Glomerular endothelial cell (primary cell): ENCODE data around the gene C17orf75. TPM values are rescaled to one million over a fixed set of nuclear protein-coding genes. Genes with fewer than 3 reads are reported as not detected.

Experiments used
- DNase-seq: peaks from one replicate; pipeline ENCODE4 v3.0.0-alpha.2; 2011; ENCODE audit warnings: low read depth, low spot score; ENCODE audit errors: extremely low read depth
- total RNA-seq: library from RNA; depleted of rRNA; stranded (reverse); fragments of >200 nt; gene quantifications from 2 replicates; pipeline ENCODE4 v1.2.3, GENCODE V29; 2015

C17orf75 gene
- total RNA-seq, 1 donor from 2014 or later: 8.4 TPM

GRCh38 chr17:32305049-32305448 is 36.9 kb downstream of the C17orf75 start:
- DNase-seq: no peak

- no peak for DNase-seq
These were observed 38.1 kb downstream of the C17orf75 start for GRCh38 chr17:32303781-32304288.

GRCh38 chr17:32302860-32303649 is 38.9 kb downstream of the C17orf75 start:
- no peak for DNase-seq

GRCh38 chr17:32302037-32302436 is 39.9 kb downstream of the C17orf75 start:
- no peak for DNase-seq

DNA sequence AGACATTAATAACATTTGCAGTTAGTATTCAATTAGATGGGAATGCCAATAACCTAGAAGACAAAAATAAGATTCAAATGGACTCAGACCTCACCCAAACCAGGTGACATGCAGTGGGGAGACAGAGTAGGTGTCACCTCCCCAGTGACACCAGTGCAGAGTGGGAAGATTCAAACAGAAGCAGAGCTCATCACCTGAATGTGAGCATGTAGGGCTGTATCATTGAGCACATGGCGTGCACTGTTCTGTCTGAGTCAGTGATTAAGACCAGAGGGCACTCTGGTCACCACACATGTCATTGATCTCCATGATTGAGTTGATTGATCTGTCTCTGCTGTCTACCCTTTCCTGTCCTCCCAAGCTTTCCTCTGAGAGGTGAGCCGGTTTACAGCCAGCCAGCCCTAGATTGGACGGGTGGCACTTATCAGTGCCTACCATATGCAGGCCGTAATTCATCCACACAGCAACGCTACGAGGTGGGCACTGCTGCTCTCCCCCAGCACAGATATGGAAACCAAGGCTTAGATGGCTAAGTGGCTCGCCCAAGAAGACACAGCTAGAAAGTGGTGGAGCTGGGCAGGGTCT is 42.3 kb downstream of the C17orf75 start:
- DNase-seq: no peak

GRCh38 chr17:32298721-32299579 is 43.0 kb downstream of the C17orf75 start:
- no peak for DNase-seq

- no peak for DNase-seq
These were observed 43.7 kb downstream of the C17orf75 start for GRCh38 chr17:32298298-32298697.

- DNase-seq: no peak
These were observed 44.1 kb downstream of the C17orf75 start for GRCh38 chr17:32297860-32298259.

DNA sequence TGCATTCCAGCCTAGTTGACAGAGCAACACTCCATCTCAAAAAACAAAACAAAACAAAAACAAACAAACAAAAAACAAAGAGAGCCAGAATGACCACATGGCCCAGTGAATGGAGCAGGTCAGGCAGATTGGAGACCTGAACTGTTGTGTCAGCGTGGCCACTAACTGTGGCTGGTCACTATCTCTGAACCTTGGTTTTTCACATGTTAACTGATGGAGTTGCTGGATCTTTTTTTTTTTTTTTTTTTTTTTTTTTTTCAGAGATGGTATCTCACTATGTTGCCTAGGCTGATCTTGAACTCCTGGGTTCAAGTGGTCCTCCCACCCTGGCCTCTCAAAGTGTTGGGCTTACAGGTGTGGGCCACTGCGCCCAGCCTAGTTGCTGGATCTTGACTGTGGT is 44.5 kb downstream of the C17orf75 start:
- DNase-seq: no peak

DNA sequence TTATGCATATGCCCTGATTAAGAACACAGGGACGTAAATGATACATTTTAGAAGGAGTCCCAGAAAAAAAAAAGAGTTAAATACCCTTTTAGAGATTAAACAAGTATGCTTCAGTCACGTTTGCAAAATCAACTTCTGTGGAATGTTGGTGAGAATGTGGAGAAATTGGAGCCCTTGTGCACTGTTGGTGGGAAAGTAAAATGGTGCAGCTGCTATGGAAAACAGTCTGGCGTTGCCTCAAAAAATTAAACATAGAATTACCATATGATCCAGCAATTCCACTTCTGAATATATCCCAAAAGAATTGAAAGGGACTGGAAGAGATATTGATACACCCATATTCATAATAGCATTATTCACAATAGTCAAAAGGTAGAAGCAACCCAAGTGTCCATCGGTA is 49.9 kb downstream of the C17orf75 start:
- DNase-seq: no peak

DNA sequence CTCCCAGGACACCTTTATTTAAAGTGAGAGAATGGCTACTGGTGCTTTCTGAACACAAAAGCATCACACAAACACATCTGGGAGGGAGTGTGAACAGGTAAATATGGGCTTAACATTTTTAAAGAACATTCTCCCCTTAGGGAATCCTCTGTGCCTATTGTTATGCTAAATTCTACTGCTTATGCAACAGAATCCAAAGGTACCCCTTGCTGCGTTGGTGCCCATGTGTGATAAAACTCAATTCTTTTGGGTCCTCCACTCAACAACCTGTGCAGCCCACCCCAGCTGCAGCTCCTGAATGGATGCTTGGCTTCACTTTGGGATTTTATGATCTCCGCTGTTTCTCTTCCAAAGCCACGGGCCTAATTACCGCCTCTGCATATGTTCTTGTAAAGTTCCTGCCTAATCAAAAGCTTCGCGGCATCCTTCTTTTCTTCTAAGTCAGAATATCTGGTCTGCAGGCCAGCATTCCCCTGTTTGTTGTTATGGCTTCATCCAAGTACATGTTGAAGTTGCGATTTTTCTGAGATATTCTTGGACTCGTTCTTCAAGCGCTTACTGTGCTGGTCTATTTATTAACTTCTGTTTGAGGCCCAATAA is 52.4 kb downstream of the C17orf75 start:
- DNase-seq: no peak

GRCh38 chr17:32288615-32289014 is 53.4 kb downstream of the C17orf75 start:
- DNase-seq: no peak

DNA sequence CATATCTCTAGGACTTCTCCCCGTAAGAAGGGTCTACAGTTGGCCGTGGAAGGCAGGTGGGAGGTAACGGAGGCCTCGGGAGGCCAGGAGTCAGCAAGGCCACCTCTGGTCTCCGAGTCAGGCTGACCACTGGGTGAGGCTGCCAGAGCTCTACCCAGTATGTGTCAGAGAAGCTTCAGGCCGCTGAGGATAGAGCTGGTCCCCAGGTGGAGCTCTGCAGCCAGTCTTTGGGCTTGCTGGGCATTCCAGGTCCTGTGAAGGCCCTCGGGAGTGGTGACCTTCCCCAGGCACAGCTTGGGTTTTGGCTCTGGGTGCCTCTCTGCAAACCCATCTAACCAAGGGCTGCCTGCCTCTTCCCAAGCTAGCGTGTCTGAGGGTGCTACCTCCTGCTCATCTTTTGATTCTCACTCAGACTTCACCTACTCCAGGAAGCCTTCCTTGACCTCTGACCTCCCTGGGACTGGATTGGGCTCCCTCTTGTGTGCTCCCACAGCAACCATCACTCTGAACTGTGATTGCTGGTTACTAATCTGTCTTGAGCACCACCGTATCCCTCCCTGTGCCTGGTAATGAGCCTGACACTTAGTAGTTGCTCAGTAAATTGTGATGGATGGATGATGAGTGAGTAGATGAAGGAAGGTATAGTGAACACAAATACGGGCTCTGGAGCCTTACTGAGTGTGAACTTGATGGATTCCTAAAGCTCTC is 54.0 kb downstream of the C17orf75 start:
- no peak for DNase-seq

- DNase-seq: no peak
These were observed 55.5 kb downstream of the C17orf75 start for GRCh38 chr17:32286518-32286900.

GRCh38 chr17:32285746-32286517 is 56.0 kb downstream of the C17orf75 start:
- no peak for DNase-seq

- DNase-seq: no peak
These were observed 56.7 kb downstream of the C17orf75 start for GRCh38 chr17:32285306-32285705.

DNA sequence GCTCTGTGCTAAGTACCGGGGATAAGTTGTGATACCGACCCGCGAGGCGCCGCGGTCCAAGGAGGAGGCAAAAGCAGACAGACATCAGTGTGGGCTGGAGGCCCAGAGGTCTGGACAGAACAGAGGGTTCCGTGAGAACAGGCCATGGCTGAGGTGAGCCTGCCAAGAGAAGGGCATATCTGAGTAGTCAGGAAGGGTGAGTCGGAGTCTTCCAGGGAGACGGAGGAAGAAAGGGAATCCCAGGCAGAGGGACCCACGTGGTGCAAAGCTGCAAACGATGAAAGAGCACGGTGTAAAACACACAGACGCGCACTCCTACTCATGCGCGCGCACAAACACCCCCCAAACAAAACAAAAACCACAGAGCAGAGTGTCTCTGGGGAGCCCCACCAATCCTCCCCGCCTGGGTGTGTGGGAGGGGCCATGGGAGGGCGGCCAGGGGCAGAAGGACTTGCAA is 58.2 kb downstream of the C17orf75 start:
- no peak for DNase-seq

- no peak for DNase-seq
These were observed 60.9 kb downstream of the C17orf75 start for GRCh38 chr17:32281011-32281451.
